Effector CD4-positive, alpha-beta T cell (primary cell): Measurements from ENCODE around the gene ACTR8.

ENCODE experiments used
- DNase-seq: peaks from one replicate; pipeline ENCODE4 v3.0.0-alpha.2; 2020

Gene ACTR8

GRCh38 chr3:53835257-53835656 lies 46.7 kb downstream of the ACTR8 start:
- no peak for DNase-seq

- no peak for DNase-seq
These were observed 47.4 kb downstream of the ACTR8 start for GRCh38 chr3:53834429-53835095.

GRCh38 chr3:53833700-53834099 lies 48.3 kb downstream of the ACTR8 start:
- DNase-seq: no peak

GRCh38 chr3:53833053-53833645 lies 48.8 kb downstream of the ACTR8 start:
- DNase-seq: no peak

- DNase-seq: no peak
These were observed 51.0 kb downstream of the ACTR8 start for GRCh38 chr3:53830944-53831343.

- no peak for DNase-seq
These were observed 52.3 kb downstream of the ACTR8 start for GRCh38 chr3:53829605-53830004.

GRCh38 chr3:53828581-53828980 lies 53.4 kb downstream of the ACTR8 start:
- no peak for DNase-seq

GRCh38 chr3:53826048-53826447 lies 55.9 kb downstream of the ACTR8 start:
- no peak for DNase-seq

GRCh38 chr3:53824795-53825194 lies 57.2 kb downstream of the ACTR8 start:
- DNase-seq: no peak

- DNase-seq: no peak
These were observed 57.8 kb downstream of the ACTR8 start for GRCh38 chr3:53823956-53824657.

GRCh38 chr3:53823026-53823955 lies 58.7 kb downstream of the ACTR8 start:
- DNase-seq: no peak

GRCh38 chr3:53822331-53822741 lies 59.6 kb downstream of the ACTR8 start:
- no peak for DNase-seq

- DNase-seq: no peak
These were observed 60.3 kb downstream of the ACTR8 start for GRCh38 chr3:53821631-53822121.

- DNase-seq: no peak
These were observed 61.0 kb downstream of the ACTR8 start for GRCh38 chr3:53820756-53821580.

GRCh38 chr3:53820084-53820483 lies 61.9 kb downstream of the ACTR8 start:
- no peak for DNase-seq

- DNase-seq: no peak
These were observed 62.6 kb downstream of the ACTR8 start for GRCh38 chr3:53819163-53819868.

- DNase-seq: no peak
These were observed 63.5 kb downstream of the ACTR8 start for GRCh38 chr3:53818221-53819162.

GRCh38 chr3:53817809-53818208 lies 64.1 kb downstream of the ACTR8 start:
- no peak for DNase-seq

GRCh38 chr3:53817211-53817610 lies 64.7 kb downstream of the ACTR8 start:
- DNase-seq: no peak
